Cardiac fibroblast (primary cell): ENCODE measurements around the gene DOLK.

Experiments used
- DNase-seq, 2 donors: peaks; one replicate each; pipeline versions ENCODE4 v3.0.0 to v3.0.0-alpha.2; 2010; ENCODE audit warnings: low read depth in 2 of 2
- H3K4me3 ChIP-seq, 2 donors: replicated peaks in 1 of 2; 1 replicate in 1 of 2; 2 replicates in 1 of 2; pipeline ENCODE4 v1.5.1; 2011; ENCODE audit warnings: low read depth in 2 of 2, low read length in 2 of 2, mild to moderate bottlenecking in 2 of 2, moderate library complexity in 1 of 2
- TF ChIP-seq, protein P1 (sequence below): IDR thresholded peaks from one replicate; pipeline ENCODE4 v1.5.1; 2011; ENCODE audit warnings: low read depth, mild to moderate bottlenecking, low read length, inconsistent platforms

Gene DOLK

DNA sequence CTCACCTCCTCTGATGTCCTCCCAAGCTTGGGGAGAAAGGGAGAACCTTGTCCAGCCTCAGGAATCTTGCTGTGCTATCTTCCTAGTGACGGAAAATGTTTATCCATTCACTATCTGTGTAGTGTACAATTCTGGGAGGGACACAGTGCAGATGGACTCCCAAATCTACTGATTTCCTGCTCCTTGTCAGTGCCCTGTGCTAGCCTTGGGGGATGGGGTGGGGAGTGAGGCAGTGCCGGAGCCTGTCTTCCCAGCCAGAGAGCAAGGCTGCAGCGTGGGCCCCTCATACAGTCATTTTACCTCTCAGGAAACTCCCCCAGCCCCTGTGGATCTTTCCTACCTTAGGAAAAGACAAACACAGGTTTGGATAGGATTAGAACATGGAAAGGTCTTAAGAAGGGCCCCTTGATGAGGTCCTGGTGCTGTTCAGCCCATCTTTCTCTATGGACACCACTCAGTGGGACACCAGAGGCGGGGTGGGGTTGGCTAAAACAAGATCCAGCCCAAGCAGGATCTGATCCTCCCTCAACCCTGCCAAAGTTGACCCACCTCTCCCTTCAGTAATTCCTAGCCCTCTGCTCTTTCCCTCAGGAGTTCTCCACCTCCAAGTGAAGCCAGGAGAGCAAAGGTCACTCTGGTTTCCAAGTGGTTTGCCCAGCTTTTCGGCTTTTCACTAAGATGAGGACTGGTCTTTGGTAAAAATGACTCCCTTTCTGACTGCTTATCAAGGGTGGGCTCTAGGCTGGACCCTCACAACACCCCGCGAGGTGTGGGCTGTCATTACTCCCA is 3.4 kb downstream of the DOLK start:
- TF ChIP-seq, protein P1, sequence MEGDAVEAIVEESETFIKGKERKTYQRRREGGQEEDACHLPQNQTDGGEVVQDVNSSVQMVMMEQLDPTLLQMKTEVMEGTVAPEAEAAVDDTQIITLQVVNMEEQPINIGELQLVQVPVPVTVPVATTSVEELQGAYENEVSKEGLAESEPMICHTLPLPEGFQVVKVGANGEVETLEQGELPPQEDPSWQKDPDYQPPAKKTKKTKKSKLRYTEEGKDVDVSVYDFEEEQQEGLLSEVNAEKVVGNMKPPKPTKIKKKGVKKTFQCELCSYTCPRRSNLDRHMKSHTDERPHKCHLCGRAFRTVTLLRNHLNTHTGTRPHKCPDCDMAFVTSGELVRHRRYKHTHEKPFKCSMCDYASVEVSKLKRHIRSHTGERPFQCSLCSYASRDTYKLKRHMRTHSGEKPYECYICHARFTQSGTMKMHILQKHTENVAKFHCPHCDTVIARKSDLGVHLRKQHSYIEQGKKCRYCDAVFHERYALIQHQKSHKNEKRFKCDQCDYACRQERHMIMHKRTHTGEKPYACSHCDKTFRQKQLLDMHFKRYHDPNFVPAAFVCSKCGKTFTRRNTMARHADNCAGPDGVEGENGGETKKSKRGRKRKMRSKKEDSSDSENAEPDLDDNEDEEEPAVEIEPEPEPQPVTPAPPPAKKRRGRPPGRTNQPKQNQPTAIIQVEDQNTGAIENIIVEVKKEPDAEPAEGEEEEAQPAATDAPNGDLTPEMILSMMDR = no peak
- no peak for DNase-seq
- no peak overlapping the region for H3K4me3 ChIP-seq

DNA sequence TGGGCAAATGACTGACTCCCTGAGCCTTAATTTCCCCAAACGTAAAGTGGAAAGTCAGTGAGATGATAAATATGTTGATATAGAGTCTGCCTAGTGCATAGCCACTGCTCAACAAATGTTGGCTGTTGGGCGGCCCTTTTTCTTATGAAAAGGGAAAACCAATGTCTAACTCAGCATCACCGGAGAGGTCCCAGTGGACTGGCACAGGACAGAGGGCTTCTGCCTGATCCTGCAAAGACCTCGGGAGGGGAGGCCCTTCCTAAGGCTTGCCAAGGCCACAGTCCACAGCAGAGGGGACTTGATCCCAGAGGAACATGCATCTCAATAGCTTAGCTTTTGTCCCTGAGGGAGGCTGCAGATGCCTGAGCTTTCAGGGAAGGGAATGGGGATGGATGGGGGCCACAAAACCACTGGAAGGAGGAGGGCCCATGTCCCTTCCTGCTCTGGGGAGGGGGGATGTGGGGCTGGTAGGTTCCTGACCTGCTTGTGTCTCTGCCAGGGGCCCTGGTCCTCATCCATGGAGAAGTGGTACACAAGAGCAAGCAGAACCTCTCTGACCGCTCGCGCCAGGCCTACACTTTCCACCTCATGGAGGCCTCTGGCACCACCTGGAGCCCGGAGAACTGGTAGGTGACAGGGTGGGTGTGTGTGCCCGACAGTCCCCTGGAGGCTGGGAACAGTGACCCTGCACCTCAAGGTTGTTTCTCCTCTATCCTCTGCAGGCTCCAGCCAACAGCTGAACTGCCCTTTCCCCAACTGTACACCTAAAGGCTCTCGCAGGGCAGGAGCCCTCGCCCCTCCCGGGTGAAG is 6.3 kb downstream of the DOLK start:
- DNase-seq = no peak
- no peak overlapping the region for H3K4me3 ChIP-seq
- TF ChIP-seq, protein P1 = no peak

DNA sequence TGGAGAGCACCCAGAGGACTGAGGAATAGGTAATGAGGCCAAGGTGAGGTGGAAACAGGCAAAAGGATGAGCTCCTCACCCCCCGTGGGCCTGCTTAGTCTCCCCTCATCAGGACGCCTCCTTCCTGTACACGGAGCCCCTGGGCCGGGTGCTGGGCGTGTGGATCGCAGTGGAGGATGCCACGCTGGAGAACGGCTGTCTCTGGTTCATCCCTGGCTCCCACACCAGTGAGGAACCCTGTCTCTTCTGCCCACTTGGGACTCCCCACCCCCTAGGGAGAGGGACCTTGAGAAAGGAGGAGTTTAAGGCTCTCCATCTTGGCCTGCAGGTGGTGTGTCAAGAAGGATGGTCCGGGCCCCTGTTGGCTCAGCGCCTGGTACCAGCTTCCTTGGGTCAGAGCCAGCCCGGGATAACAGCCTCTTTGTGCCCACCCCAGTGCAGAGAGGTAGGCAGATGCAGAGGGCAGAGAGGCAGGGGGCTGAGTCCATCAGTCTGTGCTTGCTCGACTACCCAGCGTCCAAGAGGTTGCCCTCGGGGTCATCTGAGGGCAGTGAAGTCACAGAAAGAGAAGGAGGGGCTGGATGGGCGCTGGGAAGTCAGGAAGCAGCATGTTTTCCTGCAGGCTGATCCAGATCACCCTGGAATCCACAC is 7.0 kb downstream of the DOLK start:
- TF ChIP-seq, protein P1 = no peak
- H3K4me3 ChIP-seq = no peak overlapping the region
- no peak for DNase-seq

DNA sequence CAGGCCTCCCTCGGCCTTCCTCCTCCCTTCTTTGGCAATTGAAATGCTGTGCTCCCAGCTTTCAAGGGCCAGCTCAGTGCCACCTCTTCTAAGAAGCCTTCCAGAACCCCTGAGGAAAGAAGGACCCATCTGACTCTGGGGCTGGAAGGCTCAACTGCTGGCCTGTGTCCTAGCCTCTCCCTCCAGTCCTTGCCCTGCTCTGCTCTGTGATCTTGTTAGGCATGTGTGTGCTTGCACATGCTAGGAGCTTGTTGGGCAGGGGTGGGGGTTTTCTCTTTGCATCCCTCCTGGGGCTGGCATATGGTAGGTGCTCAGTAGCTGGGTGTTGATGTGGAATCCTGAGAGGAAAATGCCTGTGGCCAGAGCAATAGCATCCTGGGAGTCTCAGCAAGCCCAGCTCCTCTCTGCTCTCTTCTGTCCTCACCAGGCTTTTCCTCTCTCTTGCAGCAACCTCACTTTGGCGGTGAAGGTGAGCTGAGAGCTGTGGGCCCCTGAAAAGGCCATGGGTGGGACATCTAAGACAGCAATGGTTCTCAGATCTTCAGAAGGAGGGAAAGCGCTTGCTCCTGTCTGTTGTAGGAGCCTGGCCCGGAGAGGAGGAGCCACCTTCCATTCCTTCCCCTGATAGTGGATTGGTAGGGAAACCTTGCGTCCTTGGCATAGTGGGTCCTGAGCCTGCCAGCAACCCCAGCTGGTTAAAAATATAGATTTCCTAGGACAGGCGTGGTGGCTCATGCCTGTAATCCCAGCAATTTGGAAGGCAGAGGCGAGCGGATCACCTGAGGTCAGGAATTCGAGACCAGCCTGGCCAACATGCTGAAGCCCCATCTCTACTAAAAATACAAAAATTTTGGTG is 9.9 kb downstream of the DOLK start:
- DNase-seq = no peak
- TF ChIP-seq, protein P1 = no peak
- H3K4me3 ChIP-seq = no peak overlapping the region

DNA sequence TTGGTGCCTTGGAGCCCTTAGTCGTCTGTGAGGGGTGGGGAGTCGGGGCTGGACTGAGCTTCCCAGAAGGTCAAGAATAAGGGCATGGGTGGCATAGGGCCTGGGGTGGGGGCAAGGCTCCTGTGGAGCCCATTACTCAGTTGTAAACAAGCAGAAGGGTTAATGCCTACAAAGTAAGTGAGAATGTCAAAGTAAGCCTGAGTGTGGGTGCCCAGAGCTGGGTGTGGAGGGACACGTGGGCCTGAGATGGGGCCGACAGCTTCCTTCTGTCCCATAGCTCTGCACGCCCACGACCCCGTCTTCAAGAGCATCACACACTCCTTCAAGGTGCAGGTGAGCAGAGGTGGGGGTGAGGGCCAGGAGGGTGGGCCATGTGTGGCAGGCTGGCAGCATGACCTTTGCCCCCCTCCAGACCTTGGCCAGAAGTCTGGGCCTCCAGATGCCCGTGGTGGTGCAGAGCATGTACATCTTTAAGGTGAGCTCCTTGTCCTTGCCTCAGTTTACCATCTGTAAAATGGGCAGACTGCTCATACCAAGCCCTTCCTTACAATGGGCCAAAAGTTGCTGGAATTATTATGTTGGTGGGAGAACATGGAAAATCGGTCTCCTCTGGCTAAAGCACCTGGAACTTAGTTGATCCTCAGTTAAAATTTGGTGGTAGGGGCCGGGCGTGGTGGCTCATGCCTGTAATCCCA is 11.1 kb downstream of the DOLK start:
- TF ChIP-seq, protein P1 = no peak
- H3K4me3 ChIP-seq = no peak overlapping the region
- no peak for DNase-seq
